DOHH2 (cell line): ENCODE results near the gene SMDT1.

Source experiments
- H3F3A ChIP-seq: fragments of 200-600 bp; sonication (generic), shearing (Covaris generic); 2 replicates; pipeline ENCODE4 v1.6.0; 2016; ENCODE audit warnings: antibody characterized with exemption, mild to moderate bottlenecking; ENCODE audit not compliant: control insufficient read depth, insufficient read depth
- H3K27ac ChIP-seq: fragments of 200-600 bp; sonication (generic); 2 replicates; pipeline ENCODE4 v1.5.1; 2014; ENCODE audit warnings: low read depth, mild to moderate bottlenecking, low read length, moderate library complexity
- H3K27me3 ChIP-seq: fragments of 200-600 bp; sonication (generic); 2 replicates; pipeline ENCODE4 v1.6.1; 2014; ENCODE audit warnings: mild to moderate bottlenecking, low read length, mixed read lengths; ENCODE audit not compliant: control insufficient read depth
- H3K36me3 ChIP-seq: fragments of 200-600 bp; sonication (generic); 2 replicates; pipeline ENCODE4 v1.6.1; 2014; ENCODE audit warnings: mild to moderate bottlenecking, low read length, moderate library complexity, mixed read lengths; ENCODE audit not compliant: control insufficient read depth
- H3K4me1 ChIP-seq: fragments of 200-600 bp; sonication (generic); 2 replicates; pipeline ENCODE4 v1.6.1; 2014; ENCODE audit warnings: mild to moderate bottlenecking, low read length, mixed read lengths; ENCODE audit not compliant: control insufficient read depth
- H3K4me2 ChIP-seq: fragments of 200-600 bp; sonication (generic); 2 replicates; pipeline ENCODE4 v1.6.0; 2014; ENCODE audit warnings: mild to moderate bottlenecking, low read length, moderate library complexity
- H3K4me3 ChIP-seq: fragments of 200-600 bp; sonication (generic); 2 replicates; pipeline ENCODE4 v1.5.1; 2014; ENCODE audit warnings: mild to moderate bottlenecking, low read length, mixed read lengths
- H3K79me2 ChIP-seq: fragments of 200-600 bp; sonication (generic); 2 replicates; pipeline ENCODE4 v1.6.1; 2014; ENCODE audit warnings: mild to moderate bottlenecking, low read length, mixed read lengths; ENCODE audit not compliant: control insufficient read depth
- H3K9me2 ChIP-seq: fragments of 200-600 bp; sonication (generic); replicated peaks from 2 replicates; pipeline ENCODE4 v1.6.1; 2014; ENCODE audit warnings: mild to moderate bottlenecking, low read length, mixed read lengths; ENCODE audit not compliant: control insufficient read depth
- H3K9me3 ChIP-seq: fragments of 200-600 bp; sonication (generic); 2 replicates; pipeline ENCODE4 v1.6.1; 2014; ENCODE audit warnings: antibody characterized with exemption, low read length, mixed read lengths; ENCODE audit not compliant: control insufficient read depth, insufficient read depth
- H4K20me1 ChIP-seq: fragments of 200-600 bp; sonication (generic); 2 replicates; pipeline ENCODE4 v1.6.0; 2014; ENCODE audit warnings: low read depth, mild to moderate bottlenecking, antibody characterized with exemption, low read length, moderate library complexity; ENCODE audit not compliant: control insufficient read depth, insufficient read depth
- CTCF ChIP-seq: fragments of 200-600 bp; sonication (generic); IDR thresholded peaks from one replicate; pipeline ENCODE4 v1.5.1; 2014; ENCODE audit warnings: antibody characterized with exemption, mild to moderate bottlenecking, low read depth, low read length; ENCODE audit not compliant: poor library complexity, severe bottlenecking
- EZH2phosphoT487 ChIP-seq: fragments of 200-600 bp; sonication (generic); IDR thresholded peaks from 2 replicates; pipeline ENCODE4 v1.6.1; 2017; ENCODE audit warnings: borderline replicate concordance, mild to moderate bottlenecking, antibody characterized with exemption, low read length, moderate library complexity, mixed read lengths

SMDT1 gene

GRCh38 chr22:42065438-42066125, 13.9 kb upstream of the SMDT1 start:
- TF ChIP-seq CTCF (no peak), EZH2phosphoT487 (no peak)
- no peak overlapping the region for H3K4me2 ChIP-seq

GRCh38 chr22:42066126-42066761, 13.3 kb upstream of the SMDT1 start:
- Histone ChIP-seq H4K20me1 (no peaks in the 10 kb centered on the region), H3K27me3 (no peaks in the 10 kb centered on the region), H3F3A (no peaks in the 10 kb centered on the region), H3K36me3 (peaks cover 66% of the 10 kb centered on the region), H3K27ac (no peak overlapping the region), H3K9me3 (no peaks in the 10 kb centered on the region), H3K4me3 (no peak overlapping the region), H3K79me2 (peaks cover 26% of the 10 kb centered on the region), H3K4me1 (peaks cover 21% of the 10 kb centered on the region), H3K9me2 (no peaks in the 10 kb centered on the region), H3K4me2 (no peak overlapping the region)
- TF ChIP-seq CTCF (no peak), EZH2phosphoT487 (no peak)

More at GRCh38 chr22:42065438-42066125, 13.9 kb upstream of the SMDT1 start:
- Histone ChIP-seq H3K27ac (no peak overlapping the region), H3F3A (no peaks in the 10 kb centered on the region), H3K9me2 (no peaks in the 10 kb centered on the region), H3K4me1 (peaks cover 16% of the 10 kb centered on the region), H3K9me3 (no peaks in the 10 kb centered on the region), H3K36me3 (peaks cover 73% of the 10 kb centered on the region), H3K4me3 (no peak overlapping the region), H4K20me1 (no peaks in the 10 kb centered on the region), H3K27me3 (no peaks in the 10 kb centered on the region), H3K79me2 (peaks cover 26% of the 10 kb centered on the region)

- H3K4me3 ChIP-seq = no peak overlapping the region
- TF ChIP-seq CTCF = no peak
- no peak for TF ChIP-seq EZH2phosphoT487
- no peaks in the 10 kb centered on the region for H3F3A ChIP-seq
- peaks cover 26% of the 10 kb centered on the region for H3K4me1 ChIP-seq
- peaks cover 26% of the 10 kb centered on the region for H3K79me2 ChIP-seq
- no peak overlapping the region for H3K27ac ChIP-seq
- H3K27me3 ChIP-seq = no peaks in the 10 kb centered on the region
- H3K36me3 ChIP-seq = peaks cover 59% of the 10 kb centered on the region
- no peaks in the 10 kb centered on the region for H3K9me2 ChIP-seq
- H3K9me3 ChIP-seq = no peaks in the 10 kb centered on the region
- H3K4me2 ChIP-seq = no peak overlapping the region
- no peaks in the 10 kb centered on the region for H4K20me1 ChIP-seq
These were observed 12.6 kb upstream of the SMDT1 start for GRCh38 chr22:42066937-42067336.
